ENCODE measurements around the gene FAM163B.
A peak's percentile ranks its signal among the peaks of the same experiment; 100 is the strongest.
"Not testable (repeated sequence)": the region's sequence is repeated elsewhere in the genome, so short reads cannot be mapped to it uniquely, and the experiment has no call there.

FAM163B gene

GRCh38 chr9:133638711-133639110 is 29.5 kb upstream of the FAM163B start:
- no peak for DNase-seq

GRCh38 chr9:133638076-133638475 is 28.9 kb upstream of the FAM163B start:
- DNase-seq = no peak

DNA sequence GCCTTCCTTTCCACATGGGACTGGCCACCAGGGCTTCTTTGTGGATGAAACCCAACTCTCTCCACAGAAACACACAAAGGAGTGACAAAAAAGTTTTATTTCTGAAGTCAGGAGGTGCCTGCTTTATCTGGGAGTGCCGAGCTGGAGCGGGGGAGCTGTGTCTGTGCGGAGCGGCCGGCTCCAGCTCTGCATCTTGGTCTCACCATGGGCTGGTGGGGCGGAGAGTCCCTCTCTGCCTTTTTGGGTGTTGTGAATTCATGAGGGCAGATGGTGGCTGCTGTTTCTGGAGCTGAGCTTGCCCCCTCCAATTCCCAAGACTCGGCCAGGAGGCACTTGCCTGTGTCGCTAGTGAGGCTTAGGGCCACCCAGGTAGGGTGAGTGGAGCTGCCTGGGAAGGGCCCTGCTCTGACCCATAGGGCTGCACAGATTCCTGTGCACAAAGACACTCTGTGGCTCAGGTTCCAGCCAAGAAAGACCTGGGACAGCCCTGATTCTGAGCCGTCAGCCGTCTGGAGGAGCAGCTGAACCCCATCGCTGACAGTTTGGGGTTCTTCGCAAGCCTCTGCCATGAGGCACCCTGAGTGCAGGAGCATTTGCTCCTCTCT is 28.4 kb upstream of the FAM163B start:
- no peak for DNase-seq

DNA sequence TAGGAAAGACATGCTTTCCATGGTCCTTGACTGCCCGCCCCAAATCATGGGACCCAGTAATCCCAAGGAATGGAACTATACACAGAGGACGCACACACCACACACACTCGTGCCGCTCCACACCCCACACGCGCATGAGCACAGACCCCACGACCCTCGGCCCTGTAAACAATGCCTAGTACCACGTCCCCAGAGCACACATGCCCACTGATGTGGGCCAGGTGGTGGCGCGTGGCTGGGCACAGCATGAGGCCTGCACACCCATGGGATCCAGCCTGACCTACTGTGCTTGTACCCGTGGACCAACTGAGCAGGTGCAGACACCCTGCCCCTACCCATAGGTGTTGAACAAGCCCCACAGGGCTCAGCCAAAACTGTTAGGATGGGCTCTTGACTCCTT is 27.7 kb upstream of the FAM163B start:
- no peak for DNase-seq

- no peak for DNase-seq
These were observed 26.6 kb upstream of the FAM163B start, which contains the start of gene DBH for GRCh38 chr9:133635533-133636531. DBH (plus strand) TSS chr9:133636363; CDS start chr9:133636372, 9 bp downstream.

DNA sequence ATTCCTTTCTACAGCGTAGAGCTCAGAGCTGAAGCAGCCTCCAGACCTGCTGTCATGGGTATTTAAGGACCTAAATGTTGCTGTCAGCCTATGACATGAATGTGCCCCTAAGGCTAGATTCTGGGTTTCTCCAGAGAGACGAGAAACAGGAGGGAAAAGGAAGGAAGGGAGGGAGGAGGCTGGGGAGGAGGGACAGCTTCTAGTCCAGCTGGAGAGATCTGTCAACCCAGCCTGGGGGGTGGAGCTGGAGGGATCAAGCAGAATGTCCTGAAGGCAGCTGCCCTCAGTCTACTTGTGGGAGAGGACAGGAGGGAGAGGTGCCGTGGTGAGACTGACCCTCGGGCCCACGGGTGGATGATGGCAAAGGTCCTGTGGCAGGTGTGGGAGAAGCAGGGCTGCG is 25.9 kb upstream of the FAM163B start:
- no peak for DNase-seq

DNA sequence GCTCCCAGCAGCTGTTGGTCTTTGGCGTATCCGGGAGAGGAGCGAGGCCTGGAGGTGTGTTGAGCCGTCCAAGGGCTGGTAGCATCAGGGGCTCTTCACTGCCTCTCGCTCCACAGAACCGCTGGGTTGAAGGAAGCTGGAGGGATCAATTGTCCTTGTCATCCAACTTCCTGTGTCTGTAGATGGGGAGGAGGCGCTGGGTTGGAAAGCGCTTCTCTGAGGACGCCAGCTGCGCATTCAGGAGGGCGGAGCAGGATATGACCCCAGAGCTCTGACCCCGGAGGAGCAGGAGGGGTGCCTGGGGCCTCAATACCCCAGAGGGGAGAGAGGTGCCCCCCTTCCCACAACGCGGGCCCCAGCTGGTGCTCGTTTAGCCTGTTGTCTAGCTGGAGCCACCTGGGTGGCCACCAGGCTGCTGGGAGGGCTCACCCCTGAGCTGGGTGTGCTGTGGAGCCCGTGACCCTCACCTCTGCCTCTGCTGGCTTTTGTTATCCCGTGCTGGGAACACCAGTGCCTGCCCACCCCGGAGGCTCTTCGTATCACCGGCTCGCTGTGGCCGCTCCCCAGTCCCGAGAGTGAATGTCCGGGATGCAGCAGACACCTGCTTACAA is 25.0 kb upstream of the FAM163B start:
- DNase-seq = no peak

DNA sequence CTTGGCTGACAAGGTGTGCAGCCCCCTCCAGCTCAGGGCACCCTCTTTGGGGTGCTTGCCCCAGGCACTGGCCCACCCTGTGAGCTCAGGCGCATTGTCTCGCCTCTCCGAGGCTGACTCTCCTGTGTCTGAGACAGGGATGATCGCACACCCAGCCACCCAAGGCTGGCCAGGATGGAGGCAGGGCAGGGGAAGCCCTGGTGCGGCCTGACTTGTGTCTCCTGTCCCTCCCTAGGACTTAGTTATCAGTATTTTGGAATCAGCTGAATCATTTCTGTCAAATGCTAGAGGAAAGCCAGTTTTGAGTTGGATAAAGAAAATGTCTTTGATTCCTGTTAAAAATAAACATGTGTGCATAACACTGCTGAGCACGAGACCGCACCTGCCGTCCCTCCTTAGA is 24.5 kb upstream of the FAM163B start:
- DNase-seq = no peak

DNA sequence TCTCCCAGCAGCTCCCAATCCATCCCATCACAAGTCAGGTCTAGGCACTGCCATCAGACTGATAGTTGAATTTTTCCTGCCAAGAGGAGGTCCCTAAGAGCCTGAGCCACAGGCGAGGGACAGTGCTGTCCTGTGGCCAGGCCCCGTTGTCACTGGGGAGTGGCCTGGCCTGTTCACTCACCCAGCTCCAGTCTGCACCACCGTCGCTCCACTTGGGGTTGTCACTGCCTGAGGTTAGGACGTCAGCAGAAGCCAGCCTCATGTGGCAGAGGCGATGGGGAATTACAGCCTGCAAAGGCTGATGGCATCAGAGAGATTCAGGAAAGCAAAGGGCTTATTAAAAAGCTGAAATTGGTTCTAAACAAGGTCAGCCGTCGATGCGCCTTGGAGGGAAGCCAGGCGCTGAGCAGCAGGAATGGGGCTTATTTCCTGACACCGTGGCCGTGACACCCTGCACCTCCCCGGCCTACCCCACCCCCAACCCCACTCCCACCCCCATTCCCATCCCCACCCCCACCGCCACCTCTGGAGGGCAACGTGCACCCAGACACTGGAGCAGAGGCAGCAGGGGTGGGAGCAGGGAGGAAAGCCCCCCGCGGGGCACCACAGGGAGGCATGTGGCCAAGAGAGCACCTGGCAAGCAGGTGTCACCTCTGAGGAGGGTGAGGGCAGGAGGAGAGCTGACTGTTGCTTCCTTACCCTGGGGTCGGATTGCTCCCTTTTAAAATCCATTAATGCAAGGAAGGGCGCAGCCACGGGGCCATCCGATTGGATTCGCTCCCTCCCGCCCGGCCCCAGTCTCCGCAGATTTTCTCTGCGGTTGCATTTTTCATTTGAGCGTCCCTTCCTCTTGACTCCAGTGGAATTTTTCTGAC is 23.9 kb upstream of the FAM163B start:
- no peak for DNase-seq

DNA sequence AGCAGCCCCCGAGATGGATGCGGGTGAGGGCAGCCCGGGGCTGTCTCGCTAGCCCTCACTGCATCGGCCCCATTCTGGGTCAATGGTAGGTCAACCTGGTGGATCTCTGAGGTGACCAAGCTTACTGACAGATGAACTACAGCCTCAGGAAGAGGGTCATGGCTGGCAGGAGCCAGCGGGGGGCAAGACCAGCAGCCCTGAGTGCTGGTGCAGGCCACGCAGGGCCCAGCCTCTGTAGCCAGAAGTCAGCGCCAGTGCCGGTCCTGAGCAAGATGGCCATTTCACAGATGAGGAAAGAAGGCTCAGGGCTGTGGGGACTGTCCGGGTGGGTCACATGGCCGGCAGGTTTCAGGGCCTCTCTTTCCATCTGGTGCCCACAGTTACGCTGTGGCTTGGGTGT is 21.9 kb upstream of the FAM163B start:
- no peak for DNase-seq

DNA sequence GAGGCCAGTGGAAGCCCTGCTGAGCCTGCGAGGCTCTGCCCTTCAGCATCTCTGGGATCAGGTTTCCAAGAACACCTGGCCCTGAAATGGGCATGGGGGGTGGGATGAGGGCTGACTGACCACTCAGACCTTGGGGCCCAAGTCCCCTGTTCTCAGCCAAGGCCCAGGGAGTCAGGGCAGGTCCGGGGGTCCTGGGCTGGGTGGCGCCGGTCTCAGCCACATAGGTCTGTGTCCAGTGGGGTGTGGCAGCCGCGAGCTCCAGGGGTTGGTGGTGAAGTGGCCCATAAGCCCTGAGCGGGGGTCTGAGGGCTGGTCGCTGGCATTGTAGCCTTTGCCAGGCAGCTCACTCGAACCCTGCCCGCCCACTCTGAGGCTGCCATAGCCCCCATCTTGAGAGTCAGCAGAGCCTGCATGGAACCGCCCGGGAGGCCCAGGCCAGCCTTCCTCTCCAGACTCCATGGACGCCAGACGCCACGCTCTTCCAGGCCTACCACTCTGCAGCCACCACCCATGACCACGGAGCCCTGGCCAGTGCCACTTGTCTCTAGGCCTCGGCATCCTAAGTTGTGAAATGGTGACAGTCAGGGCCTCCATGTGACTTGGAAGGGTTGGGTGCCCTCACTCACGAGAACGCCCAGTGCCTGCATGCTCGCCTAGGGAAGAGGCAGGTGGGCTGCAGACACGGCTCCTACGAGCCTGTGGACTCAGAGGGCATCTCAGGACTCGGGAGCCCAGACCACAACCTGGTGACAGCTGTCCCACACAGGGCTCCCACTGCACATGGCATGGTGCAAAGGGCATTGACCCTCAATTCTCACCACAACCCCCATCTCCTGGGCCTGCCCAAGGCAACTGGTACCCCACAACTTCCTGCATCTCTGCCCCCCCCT is 20.3 kb upstream of the FAM163B start:
- no peak for DNase-seq

- no peak for DNase-seq
These were observed 19.6 kb upstream of the FAM163B start for GRCh38 chr9:133628766-133629165.

DNA sequence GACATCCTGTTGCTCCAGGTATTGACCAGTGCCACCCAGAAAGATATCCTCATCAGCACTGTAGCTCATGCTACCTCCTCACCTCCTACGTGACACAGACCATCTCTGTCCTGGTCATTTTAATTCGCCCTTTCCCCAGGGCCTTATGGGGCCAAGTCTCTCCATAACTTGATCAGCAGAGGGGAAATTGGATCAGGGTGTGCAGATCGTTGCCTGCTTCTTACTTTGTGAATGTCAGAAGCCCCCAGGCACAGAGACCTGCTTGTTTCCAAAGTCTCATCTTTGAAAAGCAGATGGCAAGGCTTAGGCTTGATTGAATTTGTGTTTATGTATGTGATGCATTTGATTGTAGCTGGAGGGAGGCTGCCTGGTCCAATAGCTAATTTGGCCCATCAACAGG is 18.2 kb upstream of the FAM163B start:
- DNase-seq = no peak

GRCh38 chr9:133626008-133626407 is 16.8 kb upstream of the FAM163B start:
- not testable (repeated sequence) for DNase-seq

- no peak for DNase-seq
These were observed 13.4 kb upstream of the FAM163B start for GRCh38 chr9:133622555-133622954.

DNA sequence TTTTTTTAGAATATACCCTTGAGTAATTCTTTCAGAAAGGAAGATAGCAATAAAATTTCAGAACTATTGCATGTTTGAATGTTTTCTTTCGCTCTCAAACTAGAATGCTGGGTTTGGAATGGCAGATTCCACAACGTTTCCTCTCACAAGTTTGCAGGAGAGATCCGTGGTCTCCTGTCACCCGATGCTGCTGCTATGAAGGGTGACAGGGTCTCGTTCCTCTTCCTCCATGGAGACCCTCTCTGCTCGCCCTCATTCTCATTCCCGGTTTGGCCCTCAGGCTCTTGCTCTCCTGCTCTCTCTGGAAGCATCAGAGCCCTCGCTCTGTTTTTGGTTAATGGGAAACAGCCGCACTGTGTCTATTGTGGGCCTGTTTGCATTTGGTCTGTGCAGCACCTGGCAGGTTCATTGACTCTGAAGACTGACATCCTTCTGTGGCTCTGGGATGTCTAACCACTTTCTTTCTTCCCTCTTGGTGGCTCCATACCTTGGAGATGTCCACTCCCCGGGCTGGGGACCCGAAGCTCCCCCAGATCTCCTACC is 12.6 kb upstream of the FAM163B start:
- no peak for DNase-seq

DNA sequence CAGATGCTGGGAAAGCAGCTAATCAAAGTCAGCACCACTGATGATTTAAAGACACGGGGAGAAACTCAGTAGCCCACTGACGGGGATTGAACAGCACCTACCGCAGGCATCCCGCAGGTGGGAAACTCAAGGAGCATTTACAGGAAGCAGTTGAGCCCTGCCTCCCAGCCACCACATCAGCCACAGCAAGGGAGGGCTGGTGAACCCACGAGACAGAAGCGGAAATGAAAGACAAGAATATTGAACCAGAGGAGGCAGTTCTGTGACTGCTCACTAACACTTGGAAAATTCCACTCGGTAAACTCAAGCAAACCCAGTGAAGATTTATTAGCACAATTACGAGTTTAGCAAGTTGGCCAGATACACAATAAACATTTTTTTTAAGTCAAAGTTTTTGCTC is 10.6 kb upstream of the FAM163B start:
- peak; percentile 65 for DNase-seq

DNA sequence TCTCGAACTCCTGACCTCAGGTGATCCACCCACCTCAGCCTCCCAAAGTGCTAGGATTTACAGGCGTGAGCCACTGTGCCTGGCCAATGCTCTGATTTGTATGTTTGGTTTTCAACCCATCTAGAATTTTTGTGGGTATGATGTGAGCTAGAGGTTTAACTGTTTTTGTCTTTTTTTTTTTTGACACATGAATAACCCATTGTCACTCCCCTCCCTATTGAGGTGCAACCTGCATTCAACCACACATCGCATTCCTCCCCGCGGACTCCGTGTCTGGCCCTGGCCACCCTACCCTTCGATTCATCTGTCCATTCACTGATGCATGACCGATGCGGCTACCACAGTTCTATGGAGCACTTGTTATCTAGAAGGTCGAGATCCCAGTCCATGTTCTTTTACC is 9.5 kb upstream of the FAM163B start:
- DNase-seq = no peak

DNA sequence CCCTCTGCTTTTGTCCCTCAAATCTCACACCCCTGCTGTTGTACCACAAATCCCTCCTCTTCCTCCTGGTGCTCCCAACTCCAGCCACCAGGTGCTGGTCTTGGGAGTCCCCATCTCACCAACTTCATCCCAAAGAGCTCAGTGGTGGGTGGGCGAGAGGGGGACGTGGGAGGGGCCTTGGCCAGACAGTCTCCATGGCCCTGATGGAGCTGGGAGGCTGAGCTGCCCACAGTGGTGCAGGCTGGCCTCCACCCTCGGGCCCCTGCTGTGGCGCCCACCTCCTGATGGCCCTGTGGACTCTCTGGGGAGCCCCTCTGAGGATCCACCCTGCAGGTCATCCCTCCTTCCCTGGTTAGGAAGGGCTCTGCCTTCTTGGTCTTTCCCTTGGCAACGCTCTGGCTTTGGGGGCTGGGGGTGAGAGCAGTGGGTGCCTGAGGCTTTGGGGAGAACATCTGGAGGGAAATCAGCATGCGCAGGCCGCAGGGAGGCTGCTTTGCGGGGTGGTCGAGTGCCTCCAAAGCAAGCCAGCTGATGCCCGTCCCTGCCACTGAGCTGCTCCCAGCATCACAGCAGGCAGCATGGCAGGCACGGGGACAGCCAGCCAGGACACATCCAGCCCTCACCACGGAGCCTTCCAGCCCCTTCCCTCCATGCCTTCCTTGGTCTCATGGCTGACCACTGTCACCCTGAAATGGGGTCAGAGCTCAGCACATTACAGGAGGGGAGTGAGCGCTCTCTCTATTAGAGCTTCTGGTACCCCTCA is 7.6 kb upstream of the FAM163B start:
- DNase-seq = no peak

- DNase-seq = no peak
These were observed 6.5 kb upstream of the FAM163B start for GRCh38 chr9:133615606-133616188.
